HepG2 (cell line): ENCODE data around the gene DNAJA2. TPM values are rescaled to one million over a fixed set of nuclear protein-coding genes. Genes with fewer than 3 reads are reported as not detected.

Source experiments
- DPF2 ChIP-seq: sonication (generic); formaldehyde crosslinking; IDR thresholded peaks from 2 replicates; pipeline ENCODE4 v1.4.0; 2020; ENCODE audit warnings: mild to moderate bottlenecking, low read depth, missing genetic modification reagents, borderline replicate concordance
- ETV5 ChIP-seq: IDR thresholded peaks from 2 replicates; pipeline ENCODE4 v1.6.1; 2018; ENCODE audit warnings: missing biosample characterization, missing genetic modification reagents, inconsistent platforms, borderline replicate concordance
- IRF1 ChIP-seq: sonication (generic); formaldehyde crosslinking; IDR thresholded peaks from 2 replicates; pipeline ENCODE4 v1.4.0; 2020; ENCODE audit warnings: low read depth, mild to moderate bottlenecking, missing genetic modification reagents
- NFKB2 ChIP-seq: sonication (generic); formaldehyde crosslinking; IDR thresholded peaks from 2 replicates; pipeline ENCODE4 v1.4.0; 2020; ENCODE audit warnings: missing genetic modification reagents, borderline replicate concordance
- RBM22 ChIP-seq: fragments of 200-400 bp; formaldehyde crosslinking; optimal IDR thresholded peaks from 2 replicates; pipeline ENCODE3; 2017; ENCODE audit warnings: mild to moderate bottlenecking, low read length, moderate library complexity
- RFX3 ChIP-seq: IDR thresholded peaks from 2 replicates; pipeline ENCODE4 v1.6.1; 2016; ENCODE audit warnings: missing biosample characterization, missing genetic modification reagents
- TEF ChIP-seq: sonication (generic); formaldehyde crosslinking; IDR thresholded peaks from 2 replicates; pipeline ENCODE4 v1.5.0; 2020; ENCODE audit warnings: missing genetic modification reagents
- U2AF2 ChIP-seq: fragments of 200-400 bp; formaldehyde crosslinking; IDR thresholded peaks from 2 replicates; pipeline ENCODE4 v1.6.1; 2017; ENCODE audit warnings: low read depth, mild to moderate bottlenecking, low read length
- YEATS4 ChIP-seq: sonication (generic); formaldehyde crosslinking; IDR thresholded peaks from 2 replicates; pipeline ENCODE4 v1.4.0; 2020; ENCODE audit warnings: missing genetic modification reagents, borderline replicate concordance
- ZBTB38 ChIP-seq: sonication (generic); formaldehyde crosslinking; IDR thresholded peaks from 2 replicates; pipeline ENCODE4 v1.5.1; 2020; ENCODE audit warnings: mild to moderate bottlenecking, missing genetic modification reagents
- ZBTB7A ChIP-seq: sonication (generic); formaldehyde crosslinking; IDR thresholded peaks from 2 replicates; pipeline ENCODE4 v1.8.0; 2022; ENCODE audit warnings: mild to moderate bottlenecking, missing genetic modification reagents
- ZNF138 ChIP-seq: sonication (generic); formaldehyde crosslinking; IDR thresholded peaks from 2 replicates; pipeline ENCODE4 v1.5.0; 2020; ENCODE audit warnings: mild to moderate bottlenecking, low read depth, missing genetic modification reagents
- ZNF160 ChIP-seq: sonication (generic); formaldehyde crosslinking; IDR thresholded peaks from 2 replicates; pipeline ENCODE4 v1.8.0; 2022; ENCODE audit warnings: mild to moderate bottlenecking, inconsistent platforms, missing genetic modification reagents
- ZNF326 ChIP-seq: sonication (generic); formaldehyde crosslinking; IDR thresholded peaks from 2 replicates; pipeline ENCODE4 v1.4.0; 2020; ENCODE audit warnings: missing genetic modification reagents, borderline replicate concordance
- ZNF451 ChIP-seq: sonication (generic); formaldehyde crosslinking; IDR thresholded peaks from 2 replicates; pipeline ENCODE4 v1.5.0; 2020; ENCODE audit warnings: mild to moderate bottlenecking, missing genetic modification reagents
- ZNF746 ChIP-seq: sonication (generic); formaldehyde crosslinking; IDR thresholded peaks from 2 replicates; pipeline ENCODE4 v1.8.0; 2022; ENCODE audit warnings: mild to moderate bottlenecking, missing genetic modification reagents
- ZNF776 ChIP-seq: sonication (generic); formaldehyde crosslinking; IDR thresholded peaks from 2 replicates; pipeline ENCODE4 v1.4.0; 2020; ENCODE audit warnings: mild to moderate bottlenecking, missing genetic modification reagents
- polyA plus RNA-seq, 8 experiments: library from polyadenylated mRNA; depleted of rRNA in 3 of 8; stranded (reverse) in 7 of 8; unstranded in 1 of 8; fragments of >200 nt; fragmentation: Illumina TruSeq in 4 of 8; extraction: Trizol in 4 of 8; gene quantifications; 2 replicates each; pipeline versions ENCODE4 v1.2.1 to v1.2.3, GENCODE V29; 2011 to 2016; ENCODE audit warnings: low read depth in 4 of 8, missing spikeins in 1 of 8, mixed read lengths in 1 of 8; ENCODE audit not compliant: insufficient read depth in 1 of 8
- total RNA-seq, 5 experiments: library from RNA; depleted of rRNA; stranded (reverse); fragments of >200 nt; fragmentation: Illumina TruSeq; extraction: Trizol; gene quantifications; 2 replicates each; pipeline ENCODE4 v1.2.3, GENCODE V29; 2016; ENCODE audit warnings: low read depth in 1 of 5
- TF ChIP-seq, protein P1 (sequence below): sonication (generic); formaldehyde crosslinking; IDR thresholded peaks from 2 replicates; pipeline ENCODE4 v1.4.0; 2020; ENCODE audit warnings: low read depth, mild to moderate bottlenecking, missing genetic modification reagents
- TF ChIP-seq, protein P2 (sequence below): sonication (generic); formaldehyde crosslinking; IDR thresholded peaks from 2 replicates; pipeline ENCODE4 v1.5.1; 2020; ENCODE audit warnings: mild to moderate bottlenecking, missing genetic modification reagents
- TF ChIP-seq, protein P3 (sequence below): sonication (generic); formaldehyde crosslinking; IDR thresholded peaks from 2 replicates; pipeline ENCODE4 v1.8.0; 2022; ENCODE audit warnings: mild to moderate bottlenecking, missing genetic modification reagents, moderate library complexity

Gene DNAJA2
- total and polyA plus RNA-seq, 2 of the 13 experiments (the other 11 are each of a cell fraction or from before 2014, with no cell fraction given) = 25.4 to 176 TPM

- no peak for TF ChIP-seq RFX3 (CRISPR knock-in tag)
- TF ChIP-seq ETV5 (CRISPR knock-in tag) = peak; percentile 33; the same call in 1 of the 2 replicates
- peak; percentile 91 for TF ChIP-seq ZBTB38
- TF ChIP-seq NFKB2 (CRISPR knock-in tag) = 0 out of 2 replicates have a peak, but pooled peaks have one; percentile 47
- peak; percentile 61 for TF ChIP-seq DPF2 (CRISPR knock-in tag)
- TF ChIP-seq ZNF160 (CRISPR knock-in tag) = peak; percentile 77; the same call in 1 of the 2 replicates
- peak; percentile 98 for TF ChIP-seq ZNF451
- TF ChIP-seq ZBTB7A = peak; percentile 4; the same call in 1 of the 2 replicates
- peak; percentile 24; the same call in 1 of the 2 replicates for TF ChIP-seq YEATS4 (CRISPR knock-in tag)
- TF ChIP-seq, protein P1, sequence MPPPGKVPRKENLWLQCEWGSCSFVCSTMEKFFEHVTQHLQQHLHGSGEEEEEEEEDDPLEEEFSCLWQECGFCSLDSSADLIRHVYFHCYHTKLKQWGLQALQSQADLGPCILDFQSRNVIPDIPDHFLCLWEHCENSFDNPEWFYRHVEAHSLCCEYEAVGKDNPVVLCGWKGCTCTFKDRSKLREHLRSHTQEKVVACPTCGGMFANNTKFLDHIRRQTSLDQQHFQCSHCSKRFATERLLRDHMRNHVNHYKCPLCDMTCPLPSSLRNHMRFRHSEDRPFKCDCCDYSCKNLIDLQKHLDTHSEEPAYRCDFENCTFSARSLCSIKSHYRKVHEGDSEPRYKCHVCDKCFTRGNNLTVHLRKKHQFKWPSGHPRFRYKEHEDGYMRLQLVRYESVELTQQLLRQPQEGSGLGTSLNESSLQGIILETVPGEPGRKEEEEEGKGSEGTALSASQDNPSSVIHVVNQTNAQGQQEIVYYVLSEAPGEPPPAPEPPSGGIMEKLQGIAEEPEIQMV (CRISPR knock-in tag) = peak; percentile 30; the same call in 1 of the 2 replicates
- TF ChIP-seq ZNF326 (CRISPR knock-in tag) = no peak
- no peak for TF ChIP-seq U2AF2
- TF ChIP-seq, protein P2, sequence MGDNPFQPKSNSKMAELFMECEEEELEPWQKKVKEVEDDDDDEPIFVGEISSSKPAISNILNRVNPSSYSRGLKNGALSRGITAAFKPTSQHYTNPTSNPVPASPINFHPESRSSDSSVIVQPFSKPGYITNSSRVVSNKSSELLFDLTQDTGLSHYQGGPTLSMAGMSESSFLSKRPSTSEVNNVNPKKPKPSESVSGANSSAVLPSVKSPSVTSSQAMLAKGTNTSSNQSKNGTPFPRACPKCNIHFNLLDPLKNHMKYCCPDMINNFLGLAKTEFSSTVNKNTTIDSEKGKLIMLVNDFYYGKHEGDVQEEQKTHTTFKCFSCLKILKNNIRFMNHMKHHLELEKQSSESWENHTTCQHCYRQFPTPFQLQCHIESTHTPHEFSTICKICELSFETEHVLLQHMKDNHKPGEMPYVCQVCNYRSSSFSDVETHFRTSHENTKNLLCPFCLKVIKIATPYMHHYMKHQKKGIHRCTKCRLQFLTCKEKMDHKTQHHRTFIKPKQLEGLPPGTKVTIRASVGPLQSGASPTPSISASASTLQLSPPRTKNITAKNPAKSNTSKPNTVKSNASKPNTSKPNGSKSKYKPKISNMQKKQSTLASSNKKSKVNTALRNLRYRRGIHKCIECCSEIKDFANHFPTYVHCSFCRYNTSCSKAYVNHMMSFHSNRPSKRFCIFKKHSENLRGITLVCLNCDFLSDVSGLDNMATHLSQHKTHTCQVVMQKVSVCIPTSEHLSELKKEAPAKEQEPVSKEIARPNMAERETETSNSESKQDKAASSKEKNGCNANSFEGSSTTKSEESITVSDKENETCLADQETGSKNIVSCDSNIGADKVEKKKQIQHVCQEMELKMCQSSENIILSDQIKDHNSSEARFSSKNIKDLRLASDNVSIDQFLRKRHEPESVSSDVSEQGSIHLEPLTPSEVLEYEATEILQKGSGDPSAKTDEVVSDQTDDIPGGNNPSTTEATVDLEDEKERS = 0 out of 2 replicates have a peak, but pooled peaks have one; percentile 54
- no peak for TF ChIP-seq IRF1 (CRISPR knock-in tag)
- TF ChIP-seq ZNF746 (CRISPR knock-in tag) = no peak
- TF ChIP-seq, protein P3, sequence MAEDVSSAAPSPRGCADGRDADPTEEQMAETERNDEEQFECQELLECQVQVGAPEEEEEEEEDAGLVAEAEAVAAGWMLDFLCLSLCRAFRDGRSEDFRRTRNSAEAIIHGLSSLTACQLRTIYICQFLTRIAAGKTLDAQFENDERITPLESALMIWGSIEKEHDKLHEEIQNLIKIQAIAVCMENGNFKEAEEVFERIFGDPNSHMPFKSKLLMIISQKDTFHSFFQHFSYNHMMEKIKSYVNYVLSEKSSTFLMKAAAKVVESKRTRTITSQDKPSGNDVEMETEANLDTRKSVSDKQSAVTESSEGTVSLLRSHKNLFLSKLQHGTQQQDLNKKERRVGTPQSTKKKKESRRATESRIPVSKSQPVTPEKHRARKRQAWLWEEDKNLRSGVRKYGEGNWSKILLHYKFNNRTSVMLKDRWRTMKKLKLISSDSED (CRISPR knock-in tag) = no peak
- TF ChIP-seq RBM22 = peak; percentile 98
- no peak for TF ChIP-seq TEF (CRISPR knock-in tag)
- TF ChIP-seq ZNF138 (CRISPR knock-in tag) = no peak
- no peak; the same call in 1 of the 2 replicates for TF ChIP-seq ZNF776 (CRISPR knock-in tag)
These were observed 54.3 kb downstream of the DNAJA2 start (continued) for GRCh38 chr16:46918905-46919792.
